SU-DHL-6 (cell line): ENCODE measurements around the gene TOMM40.

ENCODE experiments used
- H2AFZ ChIP-seq: fragments of 200-600 bp; sonication (generic); 2 replicates; pipeline ENCODE4 v1.6.1; 2014; ENCODE audit warnings: low read depth, mild to moderate bottlenecking, moderate library complexity, mixed read lengths, antibody characterized with exemption, low read length; ENCODE audit not compliant: severe bottlenecking
- H3F3A ChIP-seq: fragments of 200-600 bp; shearing (Covaris generic); 2 replicates; pipeline ENCODE4 v1.6.0; 2016; ENCODE audit warnings: antibody characterized with exemption, mild to moderate bottlenecking; ENCODE audit not compliant: insufficient read depth
- H3K27ac ChIP-seq: fragments of 200-600 bp; sonication (generic); 2 replicates; pipeline ENCODE4 v1.5.1; 2016; ENCODE audit warnings: low read depth, mild to moderate bottlenecking, low read length, moderate library complexity, mixed read lengths
- H3K27me3 ChIP-seq: fragments of 200-600 bp; sonication (generic), shearing (Covaris generic); 2 replicates; pipeline ENCODE4 v1.6.0; 2014; ENCODE audit warnings: mild to moderate bottlenecking, low read length
- H3K36me3 ChIP-seq: fragments of 200-600 bp; sonication (generic); 2 replicates; pipeline ENCODE4 v1.6.1; 2014; ENCODE audit warnings: mild to moderate bottlenecking, low read length, mixed read lengths
- H3K4me2 ChIP-seq: fragments of 300-600, 200-600 bp; shearing (Covaris generic), sonication (generic); 2 replicates; pipeline ENCODE4 v1.6.0; 2014; ENCODE audit warnings: low read length, low read depth, mild to moderate bottlenecking; ENCODE audit not compliant: poor library complexity, severe bottlenecking
- H3K4me3 ChIP-seq: fragments of 200-600 bp; sonication (generic); 2 replicates; pipeline ENCODE4 v1.5.1; 2014; ENCODE audit warnings: antibody characterized with exemption, low read length, mild to moderate bottlenecking, mixed read lengths; ENCODE audit not compliant: insufficient read depth, poor library complexity, severe bottlenecking
- H3K79me2 ChIP-seq: fragments of 200-600 bp; sonication (generic); 2 replicates; pipeline ENCODE4 v1.6.1; 2014; ENCODE audit warnings: mild to moderate bottlenecking, low read length, moderate library complexity; ENCODE audit not compliant: insufficient read depth
- H3K9ac ChIP-seq: fragments of 200-600 bp; sonication (generic); 2 replicates; pipeline ENCODE4 v1.7.0; 2014; ENCODE audit warnings: mild to moderate bottlenecking, low read length
- H3K9me2 ChIP-seq: fragments of 200-600 bp; sonication (generic); replicated peaks from 2 replicates; pipeline ENCODE4 v1.6.1; 2014; ENCODE audit warnings: low read length; ENCODE audit not compliant: insufficient read depth
- H3K9me3 ChIP-seq: fragments of 200-600 bp; sonication (generic); 2 replicates; pipeline ENCODE4 v1.6.1; 2014; ENCODE audit warnings: low read length, mixed read lengths; ENCODE audit not compliant: insufficient read depth
- H4K20me1 ChIP-seq: fragments of 200-600 bp; sonication (generic); 2 replicates; pipeline ENCODE4 v1.6.1; 2014; ENCODE audit warnings: low read depth, mild to moderate bottlenecking, antibody characterized with exemption, low read length, moderate library complexity, mixed read lengths
- EZH2phosphoT487 ChIP-seq: fragments of 200-600 bp; sonication (generic), shearing (Covaris generic); conservative IDR thresholded peaks from 2 replicates; pipeline ENCODE4 v1.6.1; 2018; ENCODE audit warnings: mild to moderate bottlenecking, antibody characterized with exemption, low read length, moderate library complexity, mixed read lengths
- TF ChIP-seq, protein P1 (sequence below): fragments of 200-600 bp; sonication (generic); IDR thresholded peaks from one replicate; pipeline ENCODE4 v1.5.1; 2017; ENCODE audit warnings: antibody characterized with exemption, mild to moderate bottlenecking, low read length, moderate library complexity; ENCODE audit not compliant: insufficient read depth, poor library complexity, severe bottlenecking

Gene TOMM40

GRCh38 chr19:44948237-44948636 is 57.2 kb downstream of the TOMM40 start:
- Histone ChIP-seq H3K9ac (no peak overlapping the region), H3F3A (peaks cover 4% of the 10 kb centered on the region; the same call in 1 of the 2 replicates), H3K36me3 (no peaks in the 10 kb centered on the region), H3K4me2 (no peak overlapping the region), H3K27me3 (no peaks in the 10 kb centered on the region), H3K9me3 (no peaks in the 10 kb centered on the region), H2AFZ (no peak overlapping the region), H3K4me3 (no peak overlapping the region), H3K27ac (no peak overlapping the region), H3K79me2 (no peaks in the 10 kb centered on the region), H4K20me1 (no peaks in the 10 kb centered on the region), H3K9me2 (no peaks in the 10 kb centered on the region)
- TF ChIP-seq, protein P1, sequence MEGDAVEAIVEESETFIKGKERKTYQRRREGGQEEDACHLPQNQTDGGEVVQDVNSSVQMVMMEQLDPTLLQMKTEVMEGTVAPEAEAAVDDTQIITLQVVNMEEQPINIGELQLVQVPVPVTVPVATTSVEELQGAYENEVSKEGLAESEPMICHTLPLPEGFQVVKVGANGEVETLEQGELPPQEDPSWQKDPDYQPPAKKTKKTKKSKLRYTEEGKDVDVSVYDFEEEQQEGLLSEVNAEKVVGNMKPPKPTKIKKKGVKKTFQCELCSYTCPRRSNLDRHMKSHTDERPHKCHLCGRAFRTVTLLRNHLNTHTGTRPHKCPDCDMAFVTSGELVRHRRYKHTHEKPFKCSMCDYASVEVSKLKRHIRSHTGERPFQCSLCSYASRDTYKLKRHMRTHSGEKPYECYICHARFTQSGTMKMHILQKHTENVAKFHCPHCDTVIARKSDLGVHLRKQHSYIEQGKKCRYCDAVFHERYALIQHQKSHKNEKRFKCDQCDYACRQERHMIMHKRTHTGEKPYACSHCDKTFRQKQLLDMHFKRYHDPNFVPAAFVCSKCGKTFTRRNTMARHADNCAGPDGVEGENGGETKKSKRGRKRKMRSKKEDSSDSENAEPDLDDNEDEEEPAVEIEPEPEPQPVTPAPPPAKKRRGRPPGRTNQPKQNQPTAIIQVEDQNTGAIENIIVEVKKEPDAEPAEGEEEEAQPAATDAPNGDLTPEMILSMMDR, result no peak
- TF ChIP-seq EZH2phosphoT487, result no peak

GRCh38 chr19:44948763-44949374 is 57.8 kb downstream of the TOMM40 start:
- H3K9me3 ChIP-seq, result no peaks in the 10 kb centered on the region
- H3K9me2 ChIP-seq, result no peaks in the 10 kb centered on the region
- no peak overlapping the region for H3K4me2 ChIP-seq
- no peaks in the 10 kb centered on the region for H3K27me3 ChIP-seq
- no peaks in the 10 kb centered on the region for H3K79me2 ChIP-seq
- TF ChIP-seq, protein P1, result no peak
- TF ChIP-seq EZH2phosphoT487, result no peak
- no peak overlapping the region for H2AFZ ChIP-seq
- H3K4me3 ChIP-seq, result no peak overlapping the region
- no peak overlapping the region for H3K27ac ChIP-seq
- peaks cover 4% of the 10 kb centered on the region; the same call in 1 of the 2 replicates for H3F3A ChIP-seq
- no peak overlapping the region for H3K9ac ChIP-seq
- H4K20me1 ChIP-seq, result no peaks in the 10 kb centered on the region
- no peaks in the 10 kb centered on the region for H3K36me3 ChIP-seq

DNA sequence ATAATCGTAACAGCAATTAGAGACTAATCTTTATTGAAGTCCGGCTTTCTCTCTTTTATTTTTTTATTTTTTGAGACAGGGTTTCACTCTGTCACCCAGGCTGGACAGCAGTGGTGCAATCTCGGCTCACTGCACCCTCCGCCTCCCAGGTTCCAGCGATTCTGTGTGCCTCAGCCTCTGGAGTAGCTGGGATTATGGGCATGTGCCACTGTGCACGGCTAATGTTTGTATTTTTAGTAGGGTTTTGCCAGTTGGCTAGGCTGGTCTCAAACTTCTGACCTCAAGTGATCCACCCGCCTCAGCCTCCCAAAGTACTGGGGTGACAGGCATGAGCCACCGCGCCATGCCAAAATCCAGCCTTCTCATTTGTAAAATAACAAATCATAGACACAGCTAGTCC is 58.5 kb downstream of the TOMM40 start:
- TF ChIP-seq, protein P1, result no peak
- no peak for TF ChIP-seq EZH2phosphoT487
- H3K9me3 ChIP-seq, result no peaks in the 10 kb centered on the region
- no peaks in the 10 kb centered on the region for H3K9me2 ChIP-seq
- H3F3A ChIP-seq, result peaks cover 4% of the 10 kb centered on the region; the same call in 1 of the 2 replicates
- no peak overlapping the region for H3K27ac ChIP-seq
- H2AFZ ChIP-seq, result no peak overlapping the region
- no peak overlapping the region for H3K4me3 ChIP-seq
- H3K9ac ChIP-seq, result no peak overlapping the region
- H4K20me1 ChIP-seq, result no peaks in the 10 kb centered on the region
- H3K27me3 ChIP-seq, result no peaks in the 10 kb centered on the region
- H3K79me2 ChIP-seq, result peaks cover 5% of the 10 kb centered on the region; the same call in 1 of the 2 replicates
- H3K4me2 ChIP-seq, result no peak overlapping the region
- H3K36me3 ChIP-seq, result no peaks in the 10 kb centered on the region
